Right atrium auricular region (tissue), 2 donors: Measurements from ENCODE around the gene PLXNA3. TPM values are rescaled to one million over a fixed set of nuclear protein-coding genes. Genes with fewer than 3 reads are reported as not detected.
"Not testable (repeated sequence)": the region's sequence is repeated elsewhere in the genome, so short reads cannot be mapped to it uniquely, and the experiment has no call there.

ENCODE experiments used
- DNase-seq: peaks from one replicate; pipeline ENCODE4 v3.0.0-alpha.2; 2019; ENCODE audit warnings: low spot score
- H3K27ac ChIP-seq, 2 donors: fragments of 200-600 bp; sonication (generic); 1 replicate in 1 of 2; 2 replicates in 1 of 2; pipeline ENCODE4 v1.5.1; 2016 to 2019
- H3K27me3 ChIP-seq, 2 donors: fragments of 200-600 bp; sonication (generic); one replicate each; pipeline versions ENCODE4 v1.5.1 to v1.6.0; 2017 to 2019
- H3K36me3 ChIP-seq: fragments of 200-600 bp; sonication (generic); one replicate; pipeline ENCODE4 v1.5.1; 2016
- H3K4me1 ChIP-seq, 2 donors: fragments of 200-600 bp; sonication (generic); one replicate each; pipeline versions ENCODE4 v1.5.1 to v1.6.0; 2017 to 2019
- H3K4me3 ChIP-seq, 2 donors: fragments of 200-600 bp; sonication (generic); 1 replicate in 1 of 2; 2 replicates in 1 of 2; pipeline ENCODE4 v1.5.1; 2017 to 2019; ENCODE audit warnings: mild to moderate bottlenecking in 1 of 2, moderate library complexity in 1 of 2
- H3K9me3 ChIP-seq, 2 donors: fragments of 200-600 bp; sonication (generic); one replicate each; pipeline ENCODE4 v1.5.1; 2019
- CTCF ChIP-seq, 2 donors: fragments of 200-600 bp; sonication (generic); IDR thresholded peaks; one replicate each; pipeline ENCODE4 v1.5.1; 2019; ENCODE audit warnings: antibody characterized with exemption in 2 of 2
- total RNA-seq, 2 donors: library from RNA; depleted of rRNA; stranded (reverse); fragments of >200 nt; gene quantifications; one replicate each; pipeline ENCODE4 v1.1.0, GENCODE V29; 2016

PLXNA3 gene
- total RNA-seq, 2 donors from 2014 or later: 5.9 to 7.1 TPM

GRCh38 chrX:154494715-154495114, 36.6 kb downstream of the PLXNA3 start:
- Histone ChIP-seq H3K36me3 (no peaks in the 10 kb centered on the region), H3K4me1 (no peaks in the 10 kb centered on the region), H3K4me3 (no peak overlapping the region), H3K27ac (no peak overlapping the region), H3K27me3 (no peaks in the 10 kb centered on the region), H3K9me3 (no peaks in the 10 kb centered on the region)
- no peak for TF ChIP-seq CTCF (IDR thresholded peaks at IDR 0.05)
- no peak for DNase-seq

- no peak for DNase-seq
- Histone ChIP-seq H3K27me3 (no peaks in the 10 kb centered on the region), H3K4me1 (no peaks in the 10 kb centered on the region), H3K4me3 (no peak overlapping the region), H3K9me3 (no peaks in the 10 kb centered on the region), H3K36me3 (no peaks in the 10 kb centered on the region), H3K27ac (no peak overlapping the region)
- no peak for TF ChIP-seq CTCF (IDR thresholded peaks at IDR 0.05)
Observed at GRCh38 chrX:154495472-154495922, 37.4 kb downstream of the PLXNA3 start.

DNA sequence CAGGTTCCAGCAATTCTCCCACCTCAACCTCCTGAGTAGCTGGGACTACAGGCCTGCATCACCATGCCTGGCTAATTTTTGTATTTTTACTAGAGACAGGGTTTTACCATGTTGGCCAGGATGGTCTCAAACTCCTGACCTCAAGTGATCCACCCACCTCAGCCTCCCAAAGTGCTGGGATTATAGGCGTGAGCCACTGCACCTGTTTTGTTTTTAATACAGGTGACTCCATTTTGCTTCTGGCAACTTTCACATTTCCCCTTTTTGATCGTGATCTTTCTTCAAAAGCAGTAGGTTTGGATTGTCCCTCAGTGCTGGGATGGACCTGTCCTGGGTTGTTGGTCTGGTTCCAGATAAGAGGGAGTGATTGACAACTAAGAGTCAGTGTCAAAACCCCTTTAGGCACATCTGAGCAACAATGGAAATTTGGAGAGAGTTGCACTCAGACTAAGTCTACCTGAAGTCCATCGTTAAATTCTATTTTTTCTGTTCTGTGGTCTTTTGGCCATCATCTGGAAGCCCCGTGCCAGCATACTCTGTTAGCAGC, 38.6 kb downstream of the PLXNA3 start:
- H3K9me3 ChIP-seq, H3K4me3 ChIP-seq, DNase-seq, H3K4me1 ChIP-seq, H3K27me3 ChIP-seq, H3K36me3 ChIP-seq, H3K27ac ChIP-seq: not testable (repeated sequence)

DNA sequence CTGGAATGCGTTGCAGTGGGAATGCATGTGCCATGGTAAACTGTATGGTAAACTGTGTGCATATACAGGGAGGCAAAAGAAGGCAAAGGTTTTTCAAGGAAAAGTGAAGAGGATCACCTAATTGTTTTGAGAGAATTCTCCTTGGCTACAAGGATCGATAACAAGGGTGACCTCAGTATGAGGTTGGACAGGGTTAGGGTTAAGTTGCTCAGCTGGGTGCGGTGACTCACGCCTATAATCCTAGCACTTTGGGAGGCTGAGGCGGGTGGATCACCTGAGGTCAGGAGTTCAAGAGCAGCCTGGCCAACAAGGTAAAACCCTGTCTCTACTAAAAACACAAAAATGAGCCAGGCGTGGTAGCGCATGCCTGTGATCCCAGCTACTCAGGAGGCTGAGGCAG, 43.3 kb downstream of the PLXNA3 start:
- H3K27ac ChIP-seq, H3K9me3 ChIP-seq, DNase-seq, H3K27me3 ChIP-seq, H3K36me3 ChIP-seq, H3K4me1 ChIP-seq, H3K4me3 ChIP-seq: not testable (repeated sequence)

DNA sequence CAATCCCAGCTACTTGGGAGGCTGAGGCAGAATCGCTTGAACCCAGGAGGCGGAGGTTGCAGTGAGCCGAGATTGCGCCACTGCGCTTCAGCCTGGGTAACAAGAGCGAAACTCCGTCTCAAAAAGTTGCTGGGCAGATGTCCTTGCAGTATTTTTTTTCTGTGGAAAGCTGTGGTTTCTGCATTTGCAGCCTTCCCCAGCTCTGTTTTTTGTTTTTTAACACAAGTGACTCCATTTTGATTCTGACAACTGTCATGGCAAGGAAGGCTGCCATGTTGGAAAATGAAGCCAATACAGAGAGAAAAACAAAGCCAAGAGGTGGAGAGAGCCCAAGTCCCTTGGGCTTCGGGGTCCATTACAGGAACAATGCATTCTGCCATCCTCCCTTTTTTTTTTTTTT, 44.0 kb downstream of the PLXNA3 start:
- H3K4me3 ChIP-seq: no peak overlapping the region
- no peak for DNase-seq
- no peaks in the 10 kb centered on the region for H3K27me3 ChIP-seq

DNA sequence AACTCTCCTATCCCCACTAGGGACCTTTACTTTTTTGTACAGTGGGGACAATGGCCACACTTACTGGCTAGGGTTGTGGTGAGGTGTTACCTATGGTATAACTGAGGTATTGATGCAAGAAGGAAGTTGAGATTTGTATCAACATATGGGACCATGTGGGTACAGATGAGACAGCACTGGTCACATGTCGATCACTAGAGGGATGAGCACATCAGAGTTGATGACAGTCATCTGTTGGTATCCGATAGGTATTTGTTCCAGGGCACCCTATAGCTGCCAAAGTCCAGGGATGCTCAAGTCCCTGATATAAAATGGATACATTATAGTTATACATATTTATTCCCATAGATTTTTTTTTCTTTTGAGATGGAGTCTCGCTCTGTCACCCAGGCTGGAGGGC, 44.9 kb downstream of the PLXNA3 start:
- H3K27ac ChIP-seq: no peak overlapping the region
- no peaks in the 10 kb centered on the region for H3K4me1 ChIP-seq
- no peaks in the 10 kb centered on the region for H3K27me3 ChIP-seq
- H3K4me3 ChIP-seq: no peak overlapping the region
- DNase-seq: no peak
- TF ChIP-seq CTCF (IDR thresholded peaks at IDR 0.05): no peak
- peaks cover 14% of the 10 kb centered on the region for H3K36me3 ChIP-seq
- H3K9me3 ChIP-seq: no peaks in the 10 kb centered on the region

More for the DNA sequence above, 44.0 kb downstream of the PLXNA3 start:
- no peak for TF ChIP-seq CTCF (IDR thresholded peaks at IDR 0.05)
- Histone ChIP-seq H3K27ac (no peak overlapping the region), H3K36me3 (peaks cover 6% of the 10 kb centered on the region), H3K9me3 (no peaks in the 10 kb centered on the region), H3K4me1 (no peaks in the 10 kb centered on the region)

- H3K4me1 ChIP-seq: no peaks in the 10 kb centered on the region
- DNase-seq: no peak
- H3K4me3 ChIP-seq: no peak overlapping the region
- H3K27ac ChIP-seq: no peak overlapping the region
- H3K9me3 ChIP-seq: no peaks in the 10 kb centered on the region
- TF ChIP-seq CTCF (IDR thresholded peaks at IDR 0.05): no peak
- H3K27me3 ChIP-seq: no peaks in the 10 kb centered on the region
- peaks cover 30% of the 10 kb centered on the region for H3K36me3 ChIP-seq
Observed at GRCh38 chrX:154505734-154506133, 47.7 kb downstream of the PLXNA3 start.
